Stimulated activated CD4-positive, alpha-beta T cell treated with anti-CD3 and anti-CD28 coated beads, Interleukin-4, amount 100 ng/mL, for 24 hours (primary cell): ENCODE measurements around the gene DDX25.

Experiments used
- DNase-seq: peaks from one replicate; pipeline ENCODE4 v3.0.0-alpha.2; 2020

Gene DDX25

GRCh38 chr11:125952973-125953372, 48.7 kb downstream of the DDX25 start:
- DNase-seq, result no peak

DNA sequence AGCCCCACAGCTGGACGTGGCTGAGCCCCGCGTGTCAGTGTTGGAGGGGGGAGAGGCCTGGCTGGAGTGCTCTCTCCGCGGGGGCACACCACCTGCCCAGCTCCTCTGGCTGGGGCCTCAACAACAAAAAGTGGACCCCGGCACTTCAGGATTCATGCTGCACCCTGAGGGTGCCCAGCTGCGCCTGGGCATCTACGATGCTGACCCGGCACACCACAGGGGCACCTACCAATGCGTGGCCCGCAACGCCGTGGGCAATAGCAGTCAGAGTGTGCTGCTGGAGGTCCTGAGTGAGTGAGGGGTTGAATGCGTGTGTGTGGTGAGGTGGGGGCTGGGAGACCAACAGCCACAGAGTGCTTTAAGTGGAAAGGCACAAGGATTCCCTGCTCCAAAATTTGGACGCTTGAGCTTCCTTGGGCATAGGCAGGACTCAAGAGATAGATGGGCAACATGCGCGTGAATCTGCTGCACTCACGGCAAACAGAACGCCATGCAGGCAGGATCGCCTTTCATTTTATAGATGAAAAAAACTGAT, 49.2 kb downstream of the DDX25 start:
- DNase-seq, result no peak

DNA sequence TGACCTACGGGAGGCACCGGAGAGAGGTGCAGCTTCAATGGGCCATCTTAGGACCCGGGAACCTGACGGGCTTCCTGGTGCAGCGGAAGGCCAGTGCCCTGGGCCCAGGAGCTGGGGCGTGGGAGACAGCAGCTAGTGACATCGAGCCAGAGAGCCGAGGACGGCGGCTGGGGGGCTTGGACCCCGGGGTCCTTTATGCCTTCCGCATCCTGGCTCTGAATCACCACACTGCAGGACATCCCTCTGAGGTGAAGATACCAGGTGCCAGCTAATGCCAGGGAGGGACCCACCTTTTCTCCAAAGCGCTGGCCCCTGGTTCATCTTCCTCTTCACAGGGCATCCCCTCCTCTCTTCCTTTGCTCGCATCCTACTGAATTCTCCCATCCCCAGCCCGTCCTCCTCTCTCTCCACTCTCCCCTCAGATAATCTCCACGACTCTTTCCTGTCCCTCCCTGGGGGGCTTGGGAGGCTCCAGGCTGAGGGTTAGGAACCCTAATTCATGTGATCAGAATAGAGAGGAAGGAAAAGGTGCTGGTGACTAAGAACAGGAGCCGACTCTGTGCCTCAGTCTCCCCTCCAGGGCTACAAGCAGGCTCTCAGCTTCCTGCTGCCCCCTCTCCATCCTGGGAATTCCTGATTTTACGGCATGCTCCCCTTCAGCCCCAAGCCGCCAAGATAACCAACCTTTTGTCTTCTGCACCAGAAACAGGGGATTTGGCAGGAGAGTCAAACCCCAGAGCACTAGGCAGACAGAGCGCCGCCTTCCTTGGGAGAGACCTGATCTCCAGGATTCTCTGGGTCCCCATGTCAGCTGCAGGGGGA, 50.0 kb downstream of the DDX25 start:
- DNase-seq, result no peak

- DNase-seq, result no peak
These were observed 50.8 kb downstream of the DDX25 start for GRCh38 chr11:125954945-125955640.

DNA sequence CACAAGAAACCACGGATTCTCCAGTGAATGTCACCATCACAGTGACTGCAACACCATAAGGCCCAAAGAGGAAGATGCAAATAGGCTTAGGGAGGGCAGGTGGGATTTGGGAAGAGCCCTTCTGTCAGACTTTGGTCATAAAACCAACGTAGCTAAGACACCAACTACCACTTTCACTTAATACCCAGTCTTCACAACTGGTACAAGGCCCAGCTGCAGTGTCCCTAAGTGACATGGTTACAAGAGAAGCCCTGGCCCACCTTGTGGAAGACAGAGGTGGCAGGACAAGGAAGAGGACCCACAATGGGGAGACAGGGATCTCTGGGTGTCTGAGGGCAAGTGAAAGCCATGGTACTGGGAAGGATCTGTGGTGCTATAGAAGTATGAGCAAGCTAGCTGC, 51.5 kb downstream of the DDX25 start:
- DNase-seq, result no peak

GRCh38 chr11:125956391-125957134, 52.3 kb downstream of the DDX25 start:
- DNase-seq, result no peak

DNA sequence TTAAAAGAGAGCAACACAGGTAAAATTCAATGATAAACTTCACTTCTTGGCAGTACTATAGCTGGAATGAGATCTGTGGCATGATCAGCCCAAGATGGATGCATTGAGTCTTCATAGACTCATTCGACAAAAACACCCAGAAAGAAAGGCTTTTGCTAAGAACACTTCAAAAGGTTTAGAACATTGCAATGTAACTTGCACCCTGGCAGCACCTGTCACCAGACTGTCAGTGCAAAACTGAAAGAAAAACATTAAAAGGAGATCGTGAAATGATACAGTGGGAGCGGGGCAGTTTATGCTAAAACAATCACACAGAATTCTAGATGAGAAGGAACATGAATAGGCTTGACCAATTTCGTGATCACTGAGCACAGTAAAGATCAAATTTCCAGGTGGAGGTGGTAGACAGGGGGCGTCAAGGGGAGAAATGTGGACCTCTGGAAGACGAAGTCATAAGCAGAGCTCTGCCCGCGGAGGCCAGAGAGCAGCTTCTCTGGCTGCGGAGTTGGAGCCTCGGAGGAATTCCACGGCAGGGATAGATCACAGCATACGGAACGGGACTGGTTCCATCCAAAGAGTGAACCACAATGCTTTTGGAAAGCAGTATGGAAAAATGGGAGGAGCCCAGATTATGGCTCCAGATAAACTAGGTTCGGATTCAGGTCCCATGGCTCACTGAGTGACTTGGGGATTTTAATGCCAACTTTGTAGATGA, 53.5 kb downstream of the DDX25 start:
- no peak for DNase-seq

GRCh38 chr11:125958872-125959400, 54.6 kb downstream of the DDX25 start:
- no peak for DNase-seq

- no peak for DNase-seq
These were observed 55.2 kb downstream of the DDX25 start for GRCh38 chr11:125959511-125959910.

DNA sequence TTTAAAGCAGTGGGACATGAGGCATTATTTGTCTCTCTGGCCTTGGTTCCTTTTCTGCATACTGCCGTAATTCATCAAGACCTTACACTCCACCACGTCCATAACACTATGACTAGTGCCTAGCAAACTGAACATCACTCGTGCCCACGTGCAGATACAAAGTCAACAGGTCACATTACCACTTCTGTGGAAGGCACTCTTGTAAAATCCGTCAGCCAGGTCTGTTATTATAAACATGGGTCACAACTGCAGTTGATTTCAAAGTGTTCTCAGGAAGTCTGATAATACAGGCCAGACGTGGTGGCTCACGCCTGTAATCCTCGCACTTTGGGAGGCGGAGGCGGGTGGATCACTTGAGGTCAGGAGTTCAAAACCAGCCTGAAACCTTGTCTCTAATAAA, 55.6 kb downstream of the DDX25 start:
- no peak for DNase-seq

GRCh38 chr11:125960771-125961170, 56.5 kb downstream of the DDX25 start:
- DNase-seq, result no peak

DNA sequence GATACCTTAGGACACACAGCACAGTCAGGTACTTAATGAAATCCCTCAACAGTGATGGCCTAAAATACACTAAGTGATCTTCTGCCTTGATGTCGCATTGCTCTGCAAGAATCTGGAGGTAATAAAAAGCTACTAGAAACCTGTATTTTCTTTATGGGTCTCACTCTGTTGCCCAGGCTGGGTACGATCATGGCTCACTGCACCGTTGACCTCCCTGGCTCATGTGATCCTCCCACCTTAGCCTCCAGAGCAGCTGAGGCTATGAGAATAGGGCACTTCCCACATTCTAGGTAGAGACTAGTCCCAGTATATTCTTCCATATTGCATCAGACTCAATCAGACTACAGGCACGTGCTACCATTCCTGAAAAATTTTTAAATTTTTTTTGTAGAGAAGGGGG, 63.2 kb downstream of the DDX25 start:
- DNase-seq, result no peak

- no peak for DNase-seq
These were observed 64.0 kb downstream of the DDX25 start for GRCh38 chr11:125968354-125968753.

GRCh38 chr11:125971618-125972017, 67.3 kb downstream of the DDX25 start:
- no peak for DNase-seq

DNA sequence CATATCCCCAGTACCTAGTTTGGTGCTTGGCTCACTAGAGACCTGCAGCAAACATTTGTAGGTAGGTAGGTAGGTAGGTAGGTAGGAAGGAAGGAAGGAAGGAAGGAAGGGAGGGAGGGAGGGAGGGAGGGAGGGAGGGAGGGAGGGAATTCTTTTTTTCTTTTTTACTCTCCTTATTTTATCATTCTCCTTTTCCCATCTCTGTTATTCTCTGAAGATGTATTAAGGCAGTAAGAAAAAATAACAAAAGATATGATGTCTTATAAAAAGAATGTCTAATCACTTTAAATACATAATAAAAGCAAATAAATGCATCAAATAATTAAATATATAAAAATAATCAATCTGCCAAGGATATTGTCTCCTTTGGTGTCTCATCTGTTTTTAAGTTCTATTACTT, 70.0 kb downstream of the DDX25 start:
- DNase-seq, result no peak

GRCh38 chr11:125975634-125976033, 71.3 kb downstream of the DDX25 start:
- no peak for DNase-seq

GRCh38 chr11:125976156-125976555, 71.8 kb downstream of the DDX25 start:
- DNase-seq, result no peak

- DNase-seq, result no peak
These were observed 73.0 kb downstream of the DDX25 start for GRCh38 chr11:125977333-125977732.

DNA sequence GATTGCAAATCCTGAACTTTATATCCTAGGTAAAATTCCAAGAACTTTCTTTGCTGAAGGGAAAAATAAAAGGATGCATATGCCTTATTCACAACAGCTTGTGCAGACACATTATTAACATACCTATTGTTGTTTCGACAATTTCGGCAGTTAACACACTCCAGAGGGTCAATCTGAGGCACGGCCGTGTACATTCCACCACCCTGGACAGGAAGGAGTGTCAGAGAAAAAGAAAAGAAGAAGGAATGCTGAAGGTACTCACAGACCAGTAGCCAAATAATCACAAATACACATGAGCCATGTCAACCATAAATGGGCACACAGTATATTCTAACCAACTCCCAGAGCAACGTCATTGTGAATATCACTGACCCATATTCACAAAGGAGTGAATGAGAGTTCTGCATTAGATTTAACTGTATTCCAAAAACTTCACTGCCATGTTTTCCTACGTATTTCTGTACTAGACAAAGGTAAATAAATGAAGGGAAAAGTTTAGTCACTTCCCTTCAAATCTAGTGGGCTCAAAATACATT, 73.9 kb downstream of the DDX25 start:
- DNase-seq, result no peak
